KMS-11 (cell line): ENCODE results near the gene FREM2.

Experiments used
- H2AFZ ChIP-seq: fragments of 200-600 bp; sonication (generic); 2 replicates; pipeline ENCODE4 v1.6.1; 2016; ENCODE audit warnings: antibody characterized with exemption, mixed run types, low read depth
- H3K27ac ChIP-seq: fragments of 200-600 bp; sonication (generic); 2 replicates; pipeline ENCODE4 v1.6.1; 2016; ENCODE audit warnings: mild to moderate bottlenecking, mixed run types
- H3K27me3 ChIP-seq: fragments of 200-600 bp; sonication (generic); 2 replicates; pipeline ENCODE4 v1.6.1; 2017; ENCODE audit warnings: mild to moderate bottlenecking, low read depth, mixed run types, moderate library complexity; ENCODE audit not compliant: insufficient read depth
- H3K36me3 ChIP-seq: fragments of 200-600 bp; sonication (generic); 2 replicates; pipeline ENCODE4 v1.6.1; 2017; ENCODE audit warnings: mild to moderate bottlenecking, mixed run types; ENCODE audit not compliant: insufficient read depth
- H3K4me1 ChIP-seq: fragments of 200-600 bp; sonication (generic); 2 replicates; pipeline ENCODE4 v1.6.1; 2016; ENCODE audit warnings: mild to moderate bottlenecking, low read depth, mixed run types; ENCODE audit not compliant: poor library complexity, severe bottlenecking
- H3K4me2 ChIP-seq: fragments of 200-600 bp; sonication (generic); 2 replicates; pipeline ENCODE4 v1.7.0; 2016; ENCODE audit warnings: mild to moderate bottlenecking, mixed run types
- H3K4me3 ChIP-seq: fragments of 200-600 bp; sonication (generic); IDR thresholded peaks from 2 replicates; pipeline ENCODE4 v1.6.1; 2017; ENCODE audit warnings: low read depth, low read length, mixed read lengths; ENCODE audit not compliant: insufficient read depth
- H3K79me2 ChIP-seq: fragments of 200-600 bp; sonication (generic); 2 replicates; pipeline ENCODE4 v1.6.1; 2016; ENCODE audit warnings: low read depth, mixed run types; ENCODE audit not compliant: insufficient read depth
- H3K9ac ChIP-seq: fragments of 200-600 bp; sonication (generic); 2 replicates; pipeline ENCODE4 v1.6.1; 2016; ENCODE audit warnings: mild to moderate bottlenecking, mixed run types
- H4K20me1 ChIP-seq: fragments of 200-600 bp; sonication (generic); 2 replicates; pipeline ENCODE4 v1.6.1; 2016; ENCODE audit warnings: mild to moderate bottlenecking, mixed run types; ENCODE audit not compliant: insufficient read depth
- TF ChIP-seq, protein P1 (sequence below): fragments of 200-600 bp; sonication (generic); conservative IDR thresholded peaks from 2 replicates; pipeline ENCODE4 v1.6.1; 2017; ENCODE audit warnings: low read depth, mild to moderate bottlenecking, antibody characterized with exemption, low read length, moderate library complexity, mixed read lengths

Gene FREM2

DNA sequence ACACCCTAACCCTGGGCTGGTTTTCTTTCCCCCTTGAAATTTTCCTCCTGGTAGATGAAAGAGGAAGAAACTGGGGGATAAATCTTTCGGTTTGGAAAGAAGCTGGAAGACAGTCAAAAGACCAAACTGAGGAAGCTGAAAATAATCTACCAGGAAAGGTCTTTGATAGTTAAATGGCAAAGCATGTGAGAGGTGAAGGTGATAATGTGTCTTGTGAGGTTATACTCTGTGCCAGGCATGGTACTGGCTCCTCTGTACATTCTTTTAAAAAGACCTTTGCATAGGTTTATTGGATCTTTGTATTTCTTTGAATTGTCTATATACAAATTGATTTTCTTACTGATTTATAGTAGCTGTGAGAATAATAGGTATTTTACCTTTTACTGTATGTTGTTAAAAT, 98.6 kb downstream of the FREM2 start:
- H3K4me3 ChIP-seq: no peak overlapping the region
- no peak overlapping the region for H3K9ac ChIP-seq
- no peaks in the 10 kb centered on the region for H3K27me3 ChIP-seq
- peaks cover 19% of the 10 kb centered on the region for H3K4me1 ChIP-seq
- no peak overlapping the region for H3K27ac ChIP-seq
- no peaks in the 10 kb centered on the region for H4K20me1 ChIP-seq
- no peak overlapping the region for H3K4me2 ChIP-seq
- no peaks in the 10 kb centered on the region for H3K79me2 ChIP-seq
- no peak overlapping the region for H2AFZ ChIP-seq
- no peaks in the 10 kb centered on the region for H3K36me3 ChIP-seq
- TF ChIP-seq, protein P1, sequence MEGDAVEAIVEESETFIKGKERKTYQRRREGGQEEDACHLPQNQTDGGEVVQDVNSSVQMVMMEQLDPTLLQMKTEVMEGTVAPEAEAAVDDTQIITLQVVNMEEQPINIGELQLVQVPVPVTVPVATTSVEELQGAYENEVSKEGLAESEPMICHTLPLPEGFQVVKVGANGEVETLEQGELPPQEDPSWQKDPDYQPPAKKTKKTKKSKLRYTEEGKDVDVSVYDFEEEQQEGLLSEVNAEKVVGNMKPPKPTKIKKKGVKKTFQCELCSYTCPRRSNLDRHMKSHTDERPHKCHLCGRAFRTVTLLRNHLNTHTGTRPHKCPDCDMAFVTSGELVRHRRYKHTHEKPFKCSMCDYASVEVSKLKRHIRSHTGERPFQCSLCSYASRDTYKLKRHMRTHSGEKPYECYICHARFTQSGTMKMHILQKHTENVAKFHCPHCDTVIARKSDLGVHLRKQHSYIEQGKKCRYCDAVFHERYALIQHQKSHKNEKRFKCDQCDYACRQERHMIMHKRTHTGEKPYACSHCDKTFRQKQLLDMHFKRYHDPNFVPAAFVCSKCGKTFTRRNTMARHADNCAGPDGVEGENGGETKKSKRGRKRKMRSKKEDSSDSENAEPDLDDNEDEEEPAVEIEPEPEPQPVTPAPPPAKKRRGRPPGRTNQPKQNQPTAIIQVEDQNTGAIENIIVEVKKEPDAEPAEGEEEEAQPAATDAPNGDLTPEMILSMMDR: no peak

DNA sequence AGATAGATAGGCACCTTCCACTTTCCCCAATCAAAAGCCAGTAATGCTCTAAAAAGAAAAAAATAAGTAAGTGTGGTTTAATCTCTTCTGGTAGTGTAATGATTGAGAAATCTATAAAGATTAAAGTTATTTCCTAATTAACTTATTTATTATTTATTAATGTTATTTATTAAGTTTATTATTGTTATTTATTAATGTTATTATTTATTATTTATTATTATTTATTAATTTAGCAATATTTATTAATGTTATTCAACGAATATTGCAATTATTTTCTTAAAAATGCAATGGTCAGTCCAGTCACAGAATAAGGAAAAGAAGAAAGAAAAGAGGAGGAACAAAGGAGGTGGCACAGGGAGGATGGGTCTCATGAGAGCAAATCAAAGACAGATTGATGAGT, 100.7 kb downstream of the FREM2 start:
- H3K79me2 ChIP-seq: no peaks in the 10 kb centered on the region
- H3K27me3 ChIP-seq: no peaks in the 10 kb centered on the region
- H3K36me3 ChIP-seq: no peaks in the 10 kb centered on the region
- H4K20me1 ChIP-seq: no peaks in the 10 kb centered on the region
- H2AFZ ChIP-seq: no peak overlapping the region
- no peak overlapping the region; the same call in 1 of the 2 replicates for H3K27ac ChIP-seq
- H3K4me2 ChIP-seq: peak overlapping the region; percentile 34
- H3K4me3 ChIP-seq: no peak overlapping the region
- peaks cover 19% of the 10 kb centered on the region for H3K4me1 ChIP-seq
- TF ChIP-seq, protein P1: no peak
- no peak overlapping the region for H3K9ac ChIP-seq

DNA sequence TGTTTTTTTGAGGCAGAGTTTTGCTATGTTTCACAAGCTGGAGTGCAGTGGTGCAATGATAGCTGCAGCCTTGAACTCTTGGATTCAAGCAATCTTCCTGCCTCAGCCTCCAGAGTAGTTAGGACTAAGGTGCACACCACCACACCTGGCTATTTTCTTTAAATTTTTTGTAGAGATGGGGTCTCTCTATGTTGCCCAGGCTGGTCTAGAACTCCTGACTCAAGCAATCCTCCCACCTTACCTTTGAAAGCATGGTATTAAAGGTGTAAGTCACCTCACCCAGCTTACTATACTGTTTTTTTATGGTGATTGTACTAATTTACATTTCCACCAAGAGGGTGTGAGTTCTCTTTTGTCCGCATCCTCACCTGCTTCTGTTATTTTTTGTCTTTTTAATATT, 110.0 kb downstream of the FREM2 start:
- no peak overlapping the region for H3K9ac ChIP-seq
- TF ChIP-seq, protein P1: no peak

DNA sequence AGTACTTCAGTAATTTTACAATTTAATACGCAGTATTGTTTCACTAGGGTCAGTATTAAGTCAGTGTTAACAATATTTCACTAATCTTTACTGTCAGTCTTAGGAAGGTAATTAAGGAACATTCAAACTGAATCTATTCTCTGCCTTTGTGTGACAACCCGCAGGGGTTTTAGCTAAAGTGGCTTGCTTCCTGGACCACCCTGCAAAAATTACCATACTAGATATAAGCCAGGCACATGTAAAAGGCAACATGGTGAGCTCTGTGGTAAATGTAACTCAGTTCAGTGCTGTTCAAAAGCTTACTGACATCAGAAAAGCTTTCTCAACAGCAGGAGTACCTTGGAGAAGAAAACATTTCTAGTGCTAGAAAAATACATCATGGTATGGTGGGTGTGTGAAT, 116.7 kb downstream of the FREM2 start:
- no peaks in the 10 kb centered on the region for H4K20me1 ChIP-seq
- H2AFZ ChIP-seq: no peak overlapping the region
- no peak overlapping the region for H3K4me3 ChIP-seq
- TF ChIP-seq, protein P1: no peak
- H3K36me3 ChIP-seq: no peaks in the 10 kb centered on the region
- H3K79me2 ChIP-seq: no peaks in the 10 kb centered on the region
- no peaks in the 10 kb centered on the region for H3K4me1 ChIP-seq
- H3K4me2 ChIP-seq: no peak overlapping the region
- no peak overlapping the region for H3K27ac ChIP-seq
- H3K9ac ChIP-seq: no peak overlapping the region
- no peaks in the 10 kb centered on the region for H3K27me3 ChIP-seq

More for the DNA sequence above, 110.0 kb downstream of the FREM2 start:
- Histone ChIP-seq H3K4me3 (no peak overlapping the region), H4K20me1 (no peaks in the 10 kb centered on the region), H3K4me2 (no peak overlapping the region), H3K27ac (no peak overlapping the region), H3K79me2 (no peaks in the 10 kb centered on the region), H3K4me1 (no peaks in the 10 kb centered on the region), H2AFZ (no peak overlapping the region), H3K27me3 (no peaks in the 10 kb centered on the region), H3K36me3 (no peaks in the 10 kb centered on the region)
